SK-N-SH (cell line): ENCODE data around the gene UTS2. TPM values are rescaled to one million over a fixed set of nuclear protein-coding genes. Genes with fewer than 3 reads are reported as not detected.

Source experiments
- CTCF ChIA-PET: fragments of 300-600, 350-600 bp; formaldehyde crosslinking; extraction: SDS; loops from one replicate; lab custom pipeline; 2021; lab: Yijun Ruan, JAX
- POLR2A ChIA-PET: fragments of 350-600 bp; sonication (Branson Sonifier 250); formaldehyde crosslinking; extraction: SDS; loops from one replicate; lab custom pipeline; 2020; ENCODE audit warnings: antibody characterized with exemption, inconsistent platforms; lab: Yijun Ruan, JAX
- DNase-seq: peaks from one replicate; pipeline ENCODE4 v3.0.0; 2012
- H2AFZ ChIP-seq: fragments of 200-600 bp; sonication (generic); 2 replicates; pipeline ENCODE4 v1.8.1; 2016; ENCODE audit warnings: antibody characterized with exemption, mild to moderate bottlenecking, low read depth
- H3F3A ChIP-seq: fragments of 200-600 bp; sonication (generic); replicated peaks from 2 replicates; pipeline ENCODE3; 2016; ENCODE audit warnings: antibody characterized with exemption, mild to moderate bottlenecking; ENCODE audit not compliant: insufficient read depth
- H3K27ac ChIP-seq, 2 experiments: fragments of 200-500 bp in 1 of 2; fragments of 200-600 bp in 1 of 2; sonication (Bioruptor generic) in 1 of 2; sonication (generic), shearing (Covaris generic) in 1 of 2; 2 replicates each; pipeline versions ENCODE4 v1.5.1 to v1.6.1; 2014 to 2016; ENCODE audit warnings: low read depth in 2 of 2, inconsistent platforms in 1 of 2, low read length in 1 of 2, mild to moderate bottlenecking in 1 of 2, mixed read lengths in 1 of 2
- H3K27me3 ChIP-seq: fragments of 200-600 bp; sonication (generic), shearing (Covaris generic); 2 replicates; pipeline ENCODE4 v1.6.1; 2016; ENCODE audit warnings: mixed run types; ENCODE audit not compliant: insufficient read depth
- H3K36me3 ChIP-seq, 2 experiments: fragments of 200-500 bp in 1 of 2; fragments of 200-600 bp in 1 of 2; sonication (Bioruptor generic) in 1 of 2; sonication (generic) in 1 of 2; replicated peaks in 1 of 2; 2 replicates each; pipeline versions ENCODE3 to v1.5.1; 2014 to 2016; ENCODE audit warnings: low read length in 1 of 2, mild to moderate bottlenecking in 1 of 2; ENCODE audit not compliant: insufficient read depth in 2 of 2, control insufficient read depth in 1 of 2
- H3K4me1 ChIP-seq, 2 experiments: fragments of 200-500 bp in 1 of 2; fragments of 200-600 bp in 1 of 2; sonication (Bioruptor generic) in 1 of 2; sonication (generic), shearing (Covaris generic) in 1 of 2; 2 replicates each; pipeline versions ENCODE4 v1.5.1 to v1.6.1; 2014 to 2016; ENCODE audit warnings: low read depth in 1 of 2, low read length in 1 of 2, mixed run types in 1 of 2; ENCODE audit not compliant: insufficient read depth in 2 of 2, control insufficient read depth in 1 of 2
- H3K4me2 ChIP-seq: fragments of 200-600 bp; sonication (generic), shearing (Covaris generic); 2 replicates; pipeline ENCODE4 v1.6.1; 2017; ENCODE audit warnings: mixed run types
- H3K4me3 ChIP-seq, 2 experiments: fragments of 200-500 bp in 1 of 2; fragments of 200-600 bp in 1 of 2; sonication (Bioruptor generic) in 1 of 2; sonication (generic), shearing (Covaris generic) in 1 of 2; 2 replicates each; pipeline versions ENCODE4 v1.5.1 to v1.8.1; 2014 to 2016; ENCODE audit warnings: low read depth in 2 of 2, inconsistent platforms in 1 of 2, low read length in 1 of 2, mild to moderate bottlenecking in 1 of 2, mixed read lengths in 1 of 2, moderate library complexity in 1 of 2
- H3K79me2 ChIP-seq: fragments of 200-600 bp; sonication (generic); 2 replicates; pipeline ENCODE4 v1.8.1; 2017; ENCODE audit warnings: mild to moderate bottlenecking; ENCODE audit not compliant: insufficient read depth
- H3K9ac ChIP-seq: fragments of 200-600 bp; sonication (generic); 2 replicates; pipeline ENCODE4 v1.6.1; 2017; ENCODE audit warnings: mixed run types
- H3K9me2 ChIP-seq: fragments of 200-600 bp; sonication (generic); 2 replicates; pipeline ENCODE4 v1.6.1; 2017; ENCODE audit warnings: mixed run types
- H3K9me3 ChIP-seq: fragments of 200-600 bp; sonication (generic); 2 replicates; pipeline ENCODE4 v1.6.1; 2017; ENCODE audit warnings: mixed run types, mild to moderate bottlenecking, moderate library complexity
- H4K20me1 ChIP-seq: fragments of 200-600 bp; sonication (generic); 2 replicates; pipeline ENCODE4 v1.6.1; 2017; ENCODE audit warnings: mild to moderate bottlenecking, mixed run types; ENCODE audit not compliant: insufficient read depth
- CHD2 ChIP-seq: fragments of 150-350 bp; IDR thresholded peaks from 2 replicates; pipeline ENCODE4 v1.6.1; 2018; ENCODE audit warnings: low read length; ENCODE audit not compliant: partially characterized antibody
- EZH2phosphoT487 ChIP-seq: fragments of 200-600 bp; sonication (generic); IDR thresholded peaks from 2 replicates; pipeline ENCODE4 v1.6.1; 2017; ENCODE audit warnings: low read depth, mixed run types, mild to moderate bottlenecking, antibody characterized with exemption, moderate library complexity, borderline replicate concordance
- FOSL2 ChIP-seq: IDR thresholded peaks from 2 replicates; pipeline ENCODE4 v1.4.0; 2012; ENCODE audit warnings: low read depth, mild to moderate bottlenecking, moderate library complexity, borderline replicate concordance
- FOXM1 ChIP-seq: IDR thresholded peaks from 2 replicates; pipeline ENCODE4 v1.4.0; 2012; ENCODE audit warnings: low read depth, mild to moderate bottlenecking
- IRF3 ChIP-seq: fragments of 150-350 bp; IDR thresholded peaks from 2 replicates; pipeline ENCODE4 v1.6.1; 2016; ENCODE audit warnings: mild to moderate bottlenecking, low read depth, low read length
- JUND ChIP-seq: IDR thresholded peaks from 2 replicates; pipeline ENCODE4 v1.4.0; 2012
- POLR2AphosphoS5 ChIP-seq: IDR thresholded peaks from 2 replicates; pipeline ENCODE4 v1.6.1; 2012; ENCODE audit warnings: low read depth, low read length
- RCOR1 ChIP-seq: fragments of 150-350 bp; IDR thresholded peaks from 2 replicates; pipeline ENCODE4 v1.6.1; 2017; ENCODE audit warnings: antibody characterized with exemption, low read length
- REST ChIP-seq: IDR thresholded peaks from 2 replicates; pipeline ENCODE4 v1.6.1; 2012; ENCODE audit warnings: mild to moderate bottlenecking, low read depth, low read length, moderate library complexity
- RXRA ChIP-seq: IDR thresholded peaks from 2 replicates; pipeline ENCODE4 v1.4.0; 2012; ENCODE audit warnings: low read depth, mild to moderate bottlenecking, borderline replicate concordance
- SIN3A ChIP-seq: IDR thresholded peaks from 2 replicates; pipeline ENCODE4 v1.6.1; 2012; ENCODE audit warnings: low read depth, mild to moderate bottlenecking, low read length, moderate library complexity, borderline replicate concordance
- SMC3 ChIP-seq: IDR thresholded peaks from 2 replicates; pipeline ENCODE4 v1.6.1; 2012; ENCODE audit warnings: low read depth, low read length, improper control_type of control experiment
- TCF12 ChIP-seq: IDR thresholded peaks from 2 replicates; pipeline ENCODE4 v1.4.0; 2012
- TEAD4 ChIP-seq: IDR thresholded peaks from 2 replicates; pipeline ENCODE4 v1.4.0; 2012; ENCODE audit warnings: mild to moderate bottlenecking, borderline replicate concordance; ENCODE audit not compliant: insufficient read depth
- USF1 ChIP-seq: IDR thresholded peaks from 2 replicates; pipeline ENCODE4 v1.4.0; 2012; ENCODE audit warnings: low read depth, borderline replicate concordance
- WGBS: methylation state at CpG from one replicate; pipeline ENCODE4 v1.1.6; 2017; ENCODE audit warnings: low lambda C conversion rate; 5-methylcytosine and 5-hydroxymethylcytosine counted together
- polyA plus RNA-seq, 3 experiments: library from polyadenylated mRNA; depleted of rRNA; stranded (reverse); fragments of >200 nt; gene quantifications; 2 replicates each; pipeline ENCODE4 v1.2.3, GENCODE V29; 2012

Gene UTS2
- polyA plus RNA-seq, 1 of the 3 experiments (the other 2 are of a cell fraction), result 0.13 TPM

- TF ChIP-seq REST (no peak), EZH2phosphoT487 (no peak), RCOR1 (no peak), SIN3A (no peak), CHD2 (no peak), FOXM1 (no peak), RXRA (0 out of 2 replicates have a peak, but pooled peaks have one; percentile 24)
Measured at GRCh38 chr1:7893529-7894180, 40.8 kb upstream of the UTS2 start (continued).

- no peak for TF ChIP-seq RXRA
- TF ChIP-seq POLR2AphosphoS5, result no peak
- no peak overlapping the region for H2AFZ ChIP-seq
- CTCF ChIA-PET, result interaction anchor here (0.9 kb wide), 1 partner anchor 223 kb away, joined by 3 read pairs; no protein-coding TSS in a partner anchor
- POLR2A ChIA-PET, result no interaction called here
- H3K4me1 ChIP-seq, result peaks cover 0 to 7% of the 10 kb centered on the region in 2 experiments; a peak in 1 of 4 replicates
- no peak overlapping the region for H3K4me3 ChIP-seq
- no peaks in the 10 kb centered on the region for H4K20me1 ChIP-seq
- no peaks in the 10 kb centered on the region for H3K9me2 ChIP-seq
- no peak overlapping the region for H3K27ac ChIP-seq
- H3K79me2 ChIP-seq, result no peaks in the 10 kb centered on the region
- no peak overlapping the region for H3K9ac ChIP-seq
- no peak for DNase-seq
- peaks cover 10% of the 10 kb centered on the region for H3F3A ChIP-seq
- no peaks in the 10 kb centered on the region for H3K27me3 ChIP-seq
- H3K36me3 ChIP-seq, result no peaks in the 10 kb centered on the region
- WGBS, result 84% methylated on average over 4 of the region's 9 CpGs
- no peaks in the 10 kb centered on the region for H3K9me3 ChIP-seq
- no peak overlapping the region for H3K4me2 ChIP-seq
Measured at GRCh38 chr1:7891804-7892203, 38.9 kb upstream of the UTS2 start.

- no peaks in the 10 kb centered on the region for H3K27me3 ChIP-seq
- no peak overlapping the region for H2AFZ ChIP-seq
- no peak overlapping the region for H3K27ac ChIP-seq
- H3K79me2 ChIP-seq, result no peaks in the 10 kb centered on the region
- no peaks in the 10 kb centered on the region for H3K9me3 ChIP-seq
- peaks cover 0 to 7% of the 10 kb centered on the region in 2 experiments; a peak in 1 of 4 replicates for H3K4me1 ChIP-seq
- CTCF ChIA-PET, result interaction anchor here (0.6 kb wide), 1 partner anchor 275 kb away, joined by 3 read pairs; no protein-coding TSS in a partner anchor
- no peak overlapping the region for H3K4me3 ChIP-seq
- TF ChIP-seq USF1, result no peak
- TF ChIP-seq TEAD4, result no peak
- no peak for TF ChIP-seq RXRA
- no peak for TF ChIP-seq TCF12
- no peak for TF ChIP-seq SMC3
- TF ChIP-seq JUND, result no peak
- no peak for TF ChIP-seq FOSL2
- TF ChIP-seq IRF3, result no peak
- TF ChIP-seq, all 33 proteins: peak for 0
- 93% methylated on average over 2 of the region's 2 CpGs for WGBS
- Histone ChIP-seq H3K36me3 (no peaks in the 10 kb centered on the region), H4K20me1 (no peaks in the 10 kb centered on the region), H3K4me2 (no peak overlapping the region), H3K9ac (no peak overlapping the region), H3K9me2 (no peaks in the 10 kb centered on the region), H3F3A (peaks cover 10% of the 10 kb centered on the region)
- POLR2A ChIA-PET, result no interaction called here
- DNase-seq, result no peak
Measured at GRCh38 chr1:7890853-7891252, 38.0 kb upstream of the UTS2 start.
